HL-60 (cell line): ENCODE measurements around the gene ELAVL4.

Experiments used
- DNase-seq, 2 experiments: peaks; one replicate each; pipeline ENCODE4 v3.0.0-alpha.2; 2010 to 2020; ENCODE audit warnings: low read depth in 1 of 2, low spot score in 1 of 2
- H3K27ac ChIP-seq: fragments of 250-450 bp; sonication (Bioruptor Pico); replicated peaks from 2 replicates; pipeline ENCODE4 v1.5.1; 2020; ENCODE audit warnings: mild to moderate bottlenecking, moderate library complexity
- H3K27me3 ChIP-seq: fragments of 250-450 bp; sonication (Bioruptor Pico); 2 replicates; pipeline ENCODE4 v1.5.1; 2021; ENCODE audit warnings: mild to moderate bottlenecking, moderate library complexity; ENCODE audit not compliant: insufficient read depth, poor library complexity, severe bottlenecking
- H3K4me3 ChIP-seq: replicated peaks from 2 replicates; pipeline ENCODE4 v1.5.1; 2011; ENCODE audit warnings: mild to moderate bottlenecking, control low read depth, low read length; ENCODE audit not compliant: insufficient read depth
- CTCF ChIP-seq: IDR thresholded peaks from one replicate; pipeline ENCODE4 v1.5.1; 2011; ENCODE audit warnings: low read length, control low read depth, inconsistent platforms; ENCODE audit not compliant: insufficient read depth
- GABPA ChIP-seq: IDR thresholded peaks from 2 replicates; pipeline ENCODE4 v1.6.1; 2012; ENCODE audit warnings: low read depth
- POLR2AphosphoS5 ChIP-seq: IDR thresholded peaks from 2 replicates; pipeline ENCODE4 v1.6.1; 2012; ENCODE audit warnings: low read depth
- REST ChIP-seq: IDR thresholded peaks from 2 replicates; pipeline ENCODE4 v1.6.1; 2012; ENCODE audit warnings: low read depth; ENCODE audit not compliant: insufficient replicate concordance
- SPI1 ChIP-seq: IDR thresholded peaks from 2 replicates; pipeline ENCODE4 v1.6.1; 2012; ENCODE audit warnings: low read depth, mild to moderate bottlenecking, borderline replicate concordance

The ELAVL4 gene

GRCh38 chr1:50156241-50157010 lies 47.7 kb downstream of the ELAVL4 start:
- Histone ChIP-seq H3K27ac (no peak overlapping the region), H3K27me3 (no peaks in the 10 kb centered on the region), H3K4me3 (no peak overlapping the region)
- DNase-seq, result no peak
- no peak for TF ChIP-seq POLR2AphosphoS5
- no peak for TF ChIP-seq SPI1
- TF ChIP-seq GABPA, result no peak
- TF ChIP-seq CTCF, result no peak
- TF ChIP-seq REST, result no peak

GRCh38 chr1:50157306-50157941 lies 48.7 kb downstream of the ELAVL4 start:
- no peak overlapping the region for H3K4me3 ChIP-seq
- no peak for DNase-seq
- no peak for TF ChIP-seq POLR2AphosphoS5
- no peak for TF ChIP-seq REST
- no peak for TF ChIP-seq CTCF
- no peak for TF ChIP-seq SPI1
- TF ChIP-seq GABPA, result no peak
- no peaks in the 10 kb centered on the region for H3K27me3 ChIP-seq
- H3K27ac ChIP-seq, result no peak overlapping the region

- Histone ChIP-seq H3K27ac (no peak overlapping the region), H3K4me3 (no peak overlapping the region), H3K27me3 (no peaks in the 10 kb centered on the region)
- TF ChIP-seq REST (no peak), GABPA (no peak), SPI1 (no peak), POLR2AphosphoS5 (no peak)
- DNase-seq, result no peak
Observed at GRCh38 chr1:50158421-50158820, 49.7 kb downstream of the ELAVL4 start.
